ENCODE data around the gene ELFN2.

ELFN2 gene

DNA sequence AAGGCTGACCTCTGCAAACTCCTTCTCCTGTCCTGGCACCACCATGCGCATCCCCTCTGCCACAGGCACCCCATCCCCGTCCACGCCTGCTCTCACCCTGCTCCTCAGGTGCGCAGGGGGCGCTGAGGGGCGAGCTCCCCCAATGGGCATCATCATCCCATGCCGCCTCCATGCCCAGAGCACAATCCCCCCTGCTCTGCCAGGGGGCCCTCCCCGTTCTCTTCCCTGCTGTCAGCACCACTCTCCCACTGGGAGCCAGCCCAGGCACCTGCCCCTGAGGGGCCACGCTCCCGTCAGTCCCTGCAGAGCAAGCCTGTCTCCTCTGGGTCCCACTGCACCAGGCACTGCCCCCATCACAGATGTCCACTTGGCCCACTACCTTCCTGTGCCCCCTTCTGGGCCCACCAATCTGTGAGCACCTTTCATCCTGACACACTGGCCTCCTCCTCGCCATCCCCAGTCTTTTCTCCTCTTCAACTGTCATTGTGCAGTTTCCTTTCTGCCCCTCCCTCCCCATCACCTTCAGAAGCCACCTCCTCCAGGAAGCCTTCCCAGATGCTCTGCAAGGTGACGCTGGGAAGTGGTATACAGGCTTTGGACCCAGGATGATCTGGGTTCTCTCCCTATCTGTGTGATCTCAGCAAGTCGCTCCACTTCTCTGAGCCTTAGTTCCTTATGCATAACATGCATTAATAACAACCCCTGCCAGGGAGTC lies 82.4 kb downstream of the ELFN2 start:
- Histone ChIP-seq H3K9me3 (replicated peaks; ENCODE audit: insufficient read depth, low read length) (no peaks in the 10 kb centered on the region), H3F3A (ENCODE audit: insufficient read depth, low read length) (no peaks in the 10 kb centered on the region), H4K20me1 (ENCODE audit: insufficient read depth, low read length) (no peaks in the 10 kb centered on the region), H2AFZ (ENCODE audit: low read length) (no peak overlapping the region), H3K4me3 (ENCODE audit: low read length) (no peak overlapping the region), H3K36me3 (replicated peaks; ENCODE audit: insufficient read depth, low read length) (no peaks in the 10 kb centered on the region), H3K4me1 (ENCODE audit: low read length) (no peaks in the 10 kb centered on the region), H3K27me3 (replicated peaks; ENCODE audit: insufficient read depth, low read length) (peaks cover 74% of the 10 kb centered on the region), H3K79me2 (ENCODE audit: low read length) (no peaks in the 10 kb centered on the region), H3K27ac (ENCODE audit: low read length) (no peak overlapping the region), H3K9me2 (replicated peaks; ENCODE audit: insufficient read depth, low read length) (no peaks in the 10 kb centered on the region), H3K9ac (ENCODE audit: low read length) (no peak overlapping the region), H3K4me2 (ENCODE audit: low read depth, low read length) (no peak overlapping the region)
- TF ChIP-seq EZH2 (optimal IDR thresholded peaks at IDR 0.05; ENCODE audit: low read depth, low read length) (no peak), CTCF (IDR thresholded peaks at IDR 0.05; ENCODE audit: low read length) (no peak), EZH2phosphoT487 (IDR thresholded peaks at IDR 0.05; ENCODE audit: low read length) (no peak)
- DNase-seq: no peak

- DNase-seq: no peak
- no peak overlapping the region for H3K4me2 ChIP-seq (ENCODE audit: low read depth, low read length)
- H3K27me3 ChIP-seq (replicated peaks; ENCODE audit: insufficient read depth, low read length): peaks cover 73% of the 10 kb centered on the region
- H3K27ac ChIP-seq (ENCODE audit: low read length): no peak overlapping the region
- H3F3A ChIP-seq (ENCODE audit: insufficient read depth, low read length): no peaks in the 10 kb centered on the region
- H3K4me1 ChIP-seq (ENCODE audit: low read length): no peaks in the 10 kb centered on the region
- H3K9me2 ChIP-seq (replicated peaks; ENCODE audit: insufficient read depth, low read length): no peaks in the 10 kb centered on the region
- H4K20me1 ChIP-seq (ENCODE audit: insufficient read depth, low read length): no peaks in the 10 kb centered on the region
- no peaks in the 10 kb centered on the region for H3K36me3 ChIP-seq (replicated peaks; ENCODE audit: insufficient read depth, low read length)
- H3K79me2 ChIP-seq (ENCODE audit: low read length): no peaks in the 10 kb centered on the region
- no peak overlapping the region for H3K9ac ChIP-seq (ENCODE audit: low read length)
- no peaks in the 10 kb centered on the region for H3K9me3 ChIP-seq (replicated peaks; ENCODE audit: insufficient read depth, low read length)
- no peak overlapping the region for H2AFZ ChIP-seq (ENCODE audit: low read length)
- no peak overlapping the region for H3K4me3 ChIP-seq (ENCODE audit: low read length)
- TF ChIP-seq CTCF (IDR thresholded peaks at IDR 0.05; ENCODE audit: low read length): no peak
- no peak for TF ChIP-seq EZH2phosphoT487 (IDR thresholded peaks at IDR 0.05; ENCODE audit: low read length)
- TF ChIP-seq EZH2 (optimal IDR thresholded peaks at IDR 0.05; ENCODE audit: low read depth, low read length): no peak
These were observed 83.2 kb downstream of the ELFN2 start for GRCh38 chr22:37343863-37344734.

DNA sequence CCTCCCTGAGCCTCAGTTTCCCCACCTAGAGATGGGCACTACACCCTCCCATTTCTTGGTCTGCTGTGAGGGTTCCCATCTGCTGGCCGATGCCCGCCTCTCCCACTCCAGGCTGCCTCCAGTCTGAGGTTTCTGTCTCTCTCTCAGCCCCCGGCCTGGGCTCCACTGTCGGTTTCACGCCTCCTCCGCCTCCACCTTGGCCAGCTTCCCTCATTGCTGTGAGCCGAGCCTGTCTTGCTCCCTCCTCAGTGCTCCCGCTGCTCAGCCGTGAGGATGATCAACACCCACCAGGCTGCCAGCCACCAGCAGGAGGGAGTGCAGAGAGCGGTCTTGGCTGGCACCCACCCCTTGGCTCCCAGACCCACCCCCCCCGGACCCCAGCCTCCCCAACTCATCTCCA lies 83.9 kb downstream of the ELFN2 start:
- no peaks in the 10 kb centered on the region for H3K9me2 ChIP-seq (replicated peaks; ENCODE audit: insufficient read depth, low read length)
- DNase-seq: no peak
- H3K79me2 ChIP-seq (ENCODE audit: low read length): no peaks in the 10 kb centered on the region
- no peaks in the 10 kb centered on the region for H4K20me1 ChIP-seq (ENCODE audit: insufficient read depth, low read length)
- TF ChIP-seq CTCF (IDR thresholded peaks at IDR 0.05; ENCODE audit: low read length) (no peak), EZH2phosphoT487 (IDR thresholded peaks at IDR 0.05; ENCODE audit: low read length) (no peak), EZH2 (optimal IDR thresholded peaks at IDR 0.05; ENCODE audit: low read depth, low read length) (no peak)
- no peak overlapping the region for H3K9ac ChIP-seq (ENCODE audit: low read length)
- H3K27ac ChIP-seq (ENCODE audit: low read length): no peak overlapping the region
- peaks cover 73% of the 10 kb centered on the region for H3K27me3 ChIP-seq (replicated peaks; ENCODE audit: insufficient read depth, low read length)
- H3K36me3 ChIP-seq (replicated peaks; ENCODE audit: insufficient read depth, low read length): no peaks in the 10 kb centered on the region
- H3K9me3 ChIP-seq (replicated peaks; ENCODE audit: insufficient read depth, low read length): no peaks in the 10 kb centered on the region
- H2AFZ ChIP-seq (ENCODE audit: low read length): no peak overlapping the region
- H3F3A ChIP-seq (ENCODE audit: insufficient read depth, low read length): no peaks in the 10 kb centered on the region
- no peaks in the 10 kb centered on the region for H3K4me1 ChIP-seq (ENCODE audit: low read length)
- H3K4me3 ChIP-seq (ENCODE audit: low read length): no peak overlapping the region
- H3K4me2 ChIP-seq (ENCODE audit: low read depth, low read length): no peak overlapping the region

Data from MM.1S (cell line).